Activated CD8-positive, alpha-beta memory T cell treated with anti-CD3 and anti-CD28 coated beads for 48 hours (primary cell): ENCODE results near the gene IFI44.

Experiments used
- DNase-seq, 3 experiments: peaks; one replicate each; pipeline ENCODE4 v3.0.0-alpha.2; 2020; ENCODE audit warnings: low read depth in 2 of 3, low spot score in 2 of 3

Gene IFI44

GRCh38 chr1:78651241-78651640, 1.6 kb downstream of the IFI44 start:
- no peak for DNase-seq

GRCh38 chr1:78652019-78652560, 2.5 kb downstream of the IFI44 start:
- no peak for DNase-seq

DNA sequence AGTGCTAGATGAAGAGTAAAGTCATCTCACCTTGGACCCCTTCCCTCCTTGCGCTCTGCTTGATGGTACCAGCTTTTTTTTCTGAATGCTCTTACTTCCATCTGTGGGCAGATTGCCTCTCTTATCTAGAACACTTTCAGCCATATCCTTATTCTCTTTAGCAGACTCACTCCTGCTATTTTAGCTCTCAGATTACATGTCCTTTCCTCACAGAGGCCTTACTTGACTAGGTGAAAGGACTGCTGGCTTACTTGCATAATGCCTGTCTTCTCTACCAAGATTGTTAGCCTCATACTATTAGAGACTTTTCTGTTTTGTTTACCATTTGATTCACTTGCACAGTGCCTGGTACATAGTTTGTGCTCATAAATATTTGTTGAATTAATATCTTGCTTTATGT, 9.3 kb downstream of the IFI44 start:
- no peak for DNase-seq

GRCh38 chr1:78663923-78664322, 14.3 kb downstream of the IFI44 start:
- no peak for DNase-seq

DNA sequence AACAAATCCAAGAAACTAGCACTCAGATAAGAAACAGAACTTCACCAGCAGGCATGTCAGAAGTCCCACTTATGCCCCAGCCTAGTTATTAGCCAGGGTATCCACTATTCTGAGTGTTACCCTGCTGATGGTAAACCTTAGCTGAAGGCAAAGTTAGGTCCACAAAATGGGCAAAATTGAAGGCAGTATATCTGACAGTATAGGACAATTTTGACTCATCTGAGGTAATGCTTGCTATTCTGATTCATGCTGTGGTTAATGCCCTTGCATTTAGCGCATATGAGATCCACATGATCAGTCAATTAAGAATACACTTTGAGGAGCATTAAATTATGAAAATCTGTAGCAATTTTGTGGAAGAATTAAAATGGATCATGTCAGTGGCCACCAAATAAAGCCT, 15.1 kb downstream of the IFI44 start:
- DNase-seq: no peak

DNA sequence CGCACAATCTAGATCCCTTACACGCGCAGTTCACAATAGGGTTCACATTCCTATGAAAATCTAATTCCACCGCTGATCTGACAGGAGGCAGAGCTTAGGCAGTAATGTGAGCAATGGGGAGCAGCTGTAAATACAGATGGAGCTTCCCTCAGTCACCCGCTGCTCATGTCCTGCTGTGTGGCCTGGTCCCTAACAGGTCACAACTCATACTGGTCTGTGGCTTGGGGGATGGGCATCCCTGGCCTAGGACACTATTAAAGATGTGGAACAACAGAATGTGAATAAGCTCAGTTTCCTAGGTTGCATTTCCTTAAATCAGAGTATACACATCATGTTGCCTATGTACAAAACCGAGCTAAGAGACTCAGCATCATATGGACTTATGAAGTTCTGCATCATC, 16.2 kb downstream of the IFI44 start:
- DNase-seq: no peak

DNA sequence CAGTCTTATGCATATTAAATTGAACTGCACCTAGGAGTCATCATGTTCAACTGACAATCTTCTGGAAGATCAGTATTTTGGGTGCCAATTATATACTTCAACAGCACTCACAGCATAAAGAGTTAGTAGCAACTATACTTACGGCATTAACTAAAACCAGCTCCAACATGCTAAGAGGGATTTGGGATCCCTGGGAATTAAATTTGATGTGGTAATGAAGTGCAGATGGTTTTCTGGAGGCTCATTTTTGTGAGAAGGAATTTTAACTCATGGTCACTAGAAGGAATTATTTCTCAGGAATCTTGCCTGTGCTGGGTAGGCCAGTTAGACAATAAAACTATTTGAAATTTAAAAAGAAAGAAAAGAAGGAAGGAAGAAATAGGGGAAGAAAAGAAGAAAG, 18.3 kb downstream of the IFI44 start:
- DNase-seq: no peak

DNA sequence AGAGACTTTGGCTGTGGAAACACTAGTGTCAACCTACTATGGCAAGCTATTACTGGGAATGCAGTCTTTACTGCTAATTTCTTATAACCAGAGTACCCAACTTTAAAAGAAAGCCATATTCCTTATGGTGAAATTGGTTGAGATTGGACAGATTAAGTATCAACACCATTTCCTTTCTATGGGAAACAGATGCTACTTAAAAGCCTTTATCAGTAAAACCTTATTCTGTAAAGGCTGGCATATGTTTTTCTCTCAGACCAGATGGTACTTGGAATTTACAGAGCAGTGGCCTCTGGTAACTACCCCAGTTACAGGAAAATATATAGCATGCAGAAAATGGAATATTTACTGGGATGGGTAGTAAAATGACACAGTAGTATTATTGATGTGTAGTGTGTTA, 18.8 kb downstream of the IFI44 start:
- no peak for DNase-seq

GRCh38 chr1:78672428-78672827, 22.8 kb downstream of the IFI44 start:
- DNase-seq: no peak

GRCh38 chr1:78673120-78673519, 23.5 kb downstream of the IFI44 start:
- DNase-seq: no peak

GRCh38 chr1:78676347-78676982, 26.8 kb downstream of the IFI44 start:
- no peak for DNase-seq

DNA sequence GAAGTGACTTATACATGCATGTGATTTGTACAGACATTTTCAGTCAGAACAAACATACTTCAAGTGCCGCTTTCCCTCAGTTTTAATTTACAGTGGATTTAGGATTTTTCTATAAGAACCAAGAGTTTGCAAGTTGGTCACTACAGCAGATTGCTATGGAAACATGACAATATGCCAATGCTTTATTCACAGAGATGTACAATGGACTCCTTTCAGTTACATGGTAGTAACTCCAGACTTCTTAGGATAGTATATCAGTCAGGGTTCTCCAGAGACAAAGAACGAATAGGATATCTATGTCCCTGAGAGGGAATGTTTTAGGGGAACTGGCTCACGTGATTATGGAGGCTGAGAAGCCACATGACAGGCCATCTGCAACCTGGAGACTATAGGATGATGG, 27.4 kb downstream of the IFI44 start:
- no peak for DNase-seq

- no peak for DNase-seq
Observed at GRCh38 chr1:78677788-78678187, 28.2 kb downstream of the IFI44 start.

GRCh38 chr1:78678324-78678723, 28.7 kb downstream of the IFI44 start:
- DNase-seq: no peak

GRCh38 chr1:78681265-78681664, 31.6 kb downstream of the IFI44 start:
- no peak for DNase-seq

GRCh38 chr1:78682496-78682895, 32.9 kb downstream of the IFI44 start:
- no peak for DNase-seq

DNA sequence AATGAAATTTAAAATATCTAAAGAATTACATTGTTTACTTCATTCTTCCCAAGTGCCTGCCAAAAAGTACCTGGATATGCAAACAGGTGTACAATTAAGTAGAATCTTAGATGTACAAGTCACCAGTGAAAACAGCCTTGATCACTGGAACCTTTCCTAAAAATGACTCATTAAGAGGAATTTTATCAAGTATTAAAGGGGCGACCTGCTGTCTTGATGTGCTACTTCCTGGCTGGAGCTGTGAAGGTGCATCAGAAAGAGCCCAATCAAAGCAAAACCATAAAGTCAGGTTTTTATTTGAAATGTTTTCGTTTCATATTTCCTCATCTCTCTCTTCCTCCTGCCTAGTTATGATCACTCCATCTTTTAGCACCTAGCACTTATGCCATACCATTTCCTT, 33.4 kb downstream of the IFI44 start:
- DNase-seq: no peak

DNA sequence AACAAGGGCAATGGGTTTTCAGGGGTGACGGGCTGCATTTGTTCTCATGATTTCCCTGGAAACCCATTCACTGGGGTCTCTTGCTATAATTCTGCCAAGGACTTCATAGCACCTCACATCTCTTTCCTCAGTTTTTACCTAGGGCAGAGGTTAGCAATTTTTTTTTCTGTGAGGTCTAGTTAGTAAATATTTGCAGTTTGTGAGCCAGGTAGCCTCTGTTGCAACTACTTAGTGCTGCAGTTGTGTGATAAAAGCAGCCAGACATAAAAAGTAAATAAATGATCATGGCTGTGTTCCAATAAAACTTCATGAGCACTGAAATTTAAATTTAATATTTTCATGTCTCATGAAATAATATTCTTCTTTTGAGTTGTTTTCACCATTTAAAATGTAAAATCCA, 37.7 kb downstream of the IFI44 start:
- DNase-seq: no peak

GRCh38 chr1:78687914-78688313, 38.3 kb downstream of the IFI44 start:
- no peak for DNase-seq

- no peak for DNase-seq
Observed at GRCh38 chr1:78688697-78689096, 39.1 kb downstream of the IFI44 start.

- no peak for DNase-seq
Observed at GRCh38 chr1:78690516-78690915, 40.9 kb downstream of the IFI44 start.

- no peak for DNase-seq
Observed at GRCh38 chr1:78691995-78692747, 42.5 kb downstream of the IFI44 start.

DNA sequence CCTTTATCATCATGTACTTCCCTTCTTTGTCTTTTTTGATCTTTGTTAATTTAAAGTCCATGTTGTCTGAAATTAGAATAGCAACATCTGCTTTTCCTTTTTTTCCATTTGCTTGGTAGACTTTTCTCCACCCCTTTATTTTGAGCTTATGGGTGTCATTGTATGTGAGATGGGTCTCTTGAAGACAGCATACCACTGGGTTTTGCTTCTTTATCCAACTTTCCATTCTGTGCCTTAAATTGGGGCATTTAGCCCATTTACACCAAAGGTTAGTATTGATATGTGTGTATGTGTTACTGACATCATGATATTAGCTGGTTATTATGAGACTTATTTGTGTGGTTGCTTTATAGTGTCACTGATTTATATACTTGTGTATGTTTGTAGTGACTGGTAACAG, 50.2 kb downstream of the IFI44 start:
- no peak for DNase-seq
